Measurements from ENCODE around the gene PIGS. TPM values are rescaled to one million over a fixed set of nuclear protein-coding genes. Genes with fewer than 3 reads are reported as not detected.

PIGS gene
- total and polyA plus RNA-seq, 2 of the 13 experiments (the other 11 are each of a cell fraction or from before 2014, with no cell fraction given) = 31.7 to 42.6 TPM

- intact Hi-C loops (cut with micrococcal nuclease; ENCODE audit: unreplicated experiment) (no loop called here), in situ Hi-C loops (cut with HindIII; ENCODE audit: extremely low pct_ligation_motif_present, low pct_unique_long_range_greater_than_20kb) (no loop called here)
- no peak overlapping the region for H3K4me2 ChIP-seq (ENCODE audit: low read depth, low read length)
- DNase-seq (ENCODE audit: low spot score) (no peak), FAIRE-seq (no peak), ATAC-seq (no peak)
- no peaks in the 10 kb centered on the region for H3K79me2 ChIP-seq (ENCODE audit: insufficient read depth, low read length)
- no peak overlapping the region for H2AFZ ChIP-seq (ENCODE audit: low read length)
- H3K9ac ChIP-seq (ENCODE audit: insufficient read depth, low read depth, low read length) = no peak overlapping the region
- no peak overlapping the region for H3K4me3 ChIP-seq (replicated peaks in 1 of 3; ENCODE audit: insufficient read depth in 1 of 3, low read depth in 2 of 3, low read length in 3 of 3)
- H3K4me1 ChIP-seq (ENCODE audit: insufficient read depth, low read length) = no peaks in the 10 kb centered on the region
- WGBS (ENCODE audit: low lambda C conversion rate) = 10% methylated on average over 12 of the region's 16 CpGs
- BruUV-seq (replicated peaks) = no TSS peak
- H3K27ac ChIP-seq (ENCODE audit: extremely low read length, insufficient read depth, low read length) = no peak overlapping the region
- no peaks in the 10 kb centered on the region for H4K20me1 ChIP-seq (ENCODE audit: insufficient read depth, low read length)
- no peaks in the 10 kb centered on the region for H3K36me3 ChIP-seq (replicated peaks in 1 of 2; ENCODE audit: control insufficient read depth in 1 of 2, insufficient read depth in 2 of 2, low read length in 2 of 2)
- no peak for TF ChIP-seq ZNF3 (CRISPR knock-in tag; IDR thresholded peaks at IDR 0.05)
- POLR2A ChIA-PET = no interaction called here
- no peaks in the 10 kb centered on the region for H3K9me3 ChIP-seq (ENCODE audit: low read length)
- peaks cover 6 to 42% of the 10 kb centered on the region in 2 experiments; a peak in 4 of 5 replicates for H3K27me3 ChIP-seq (ENCODE audit: control insufficient read depth in 1 of 2, insufficient read depth in 2 of 2, low read length in 2 of 2)
- CTCF ChIA-PET (ENCODE audit: low intra/inter-chr PET ratio, low total read pairs) = no interaction called here
Observed at GRCh38 chr17:28514561-28515002, 56.7 kb downstream of the PIGS start.

GRCh38 chr17:28513476-28513875 lies 57.8 kb downstream of the PIGS start:
- DNase-seq (ENCODE audit: low spot score) (no peak), FAIRE-seq (no peak), ATAC-seq (no peak)
- no peak overlapping the region for H3K4me2 ChIP-seq (ENCODE audit: low read depth, low read length)
- no peaks in the 10 kb centered on the region for H4K20me1 ChIP-seq (ENCODE audit: insufficient read depth, low read length)
- no peak overlapping the region for H2AFZ ChIP-seq (ENCODE audit: low read length)
- no peaks in the 10 kb centered on the region for H3K36me3 ChIP-seq (replicated peaks in 1 of 2; ENCODE audit: control insufficient read depth in 1 of 2, insufficient read depth in 2 of 2, low read length in 2 of 2)
- H3K79me2 ChIP-seq (ENCODE audit: insufficient read depth, low read length) = no peaks in the 10 kb centered on the region
- H3K4me1 ChIP-seq (ENCODE audit: insufficient read depth, low read length) = no peaks in the 10 kb centered on the region
- CTCF ChIA-PET (ENCODE audit: low intra/inter-chr PET ratio, low total read pairs) = no interaction called here
- no peak overlapping the region for H3K27ac ChIP-seq (ENCODE audit: extremely low read length, insufficient read depth, low read length)
- POLR2A ChIA-PET = no interaction called here
- H3K9me3 ChIP-seq (ENCODE audit: low read length) = no peaks in the 10 kb centered on the region
- no peak overlapping the region for H3K4me3 ChIP-seq (replicated peaks in 1 of 3; ENCODE audit: insufficient read depth in 1 of 3, low read depth in 2 of 3, low read length in 3 of 3)
- H3K27me3 ChIP-seq (ENCODE audit: control insufficient read depth in 1 of 2, insufficient read depth in 2 of 2, low read length in 2 of 2) = peaks cover 7 to 47% of the 10 kb centered on the region in 2 experiments; a peak in 4 of 5 replicates
- in situ Hi-C loops (cut with HindIII; ENCODE audit: extremely low pct_ligation_motif_present, low pct_unique_long_range_greater_than_20kb) = no loop called here
- WGBS (ENCODE audit: low lambda C conversion rate) = 7% methylated on average over 4 of the region's 7 CpGs
- BruUV-seq (replicated peaks) = no TSS peak
- TF ChIP-seq NFIC (IDR thresholded peaks at IDR 0.05; ENCODE audit: low read length) (no peak), ZNF737 (CRISPR knock-in tag; IDR thresholded peaks at IDR 0.05; ENCODE audit: borderline replicate concordance) (no peak), CBX1 (IDR thresholded peaks at IDR 0.05; ENCODE audit: low read depth) (no peak), ATF2 (CRISPR knock-in tag; IDR thresholded peaks at IDR 0.05) (no peak), ATF5 (CRISPR knock-in tag; IDR thresholded peaks at IDR 0.05; ENCODE audit: low read depth) (no peak), SRSF4 (IDR thresholded peaks at IDR 0.05; ENCODE audit: low read depth, low read length, poor library complexity, severe bottlenecking) (no peak), HCFC1 (IDR thresholded peaks at IDR 0.05; ENCODE audit: low read depth, low read length) (no peak), DMAP1 (CRISPR knock-in tag; IDR thresholded peaks at IDR 0.05) (no peak), ZNF549 (CRISPR knock-in tag; IDR thresholded peaks at IDR 0.05) (no peak), NFIB (CRISPR knock-in tag; IDR thresholded peaks at IDR 0.05; ENCODE audit: borderline replicate concordance) (no peak), ZNF30 (CRISPR knock-in tag; IDR thresholded peaks at IDR 0.05) (no peak), ATAD3A (CRISPR knock-in tag; IDR thresholded peaks at IDR 0.05) (no peak)
- intact Hi-C loops (cut with micrococcal nuclease; ENCODE audit: unreplicated experiment) = no loop called here
- H3K9ac ChIP-seq (ENCODE audit: insufficient read depth, low read depth, low read length) = no peak overlapping the region
